Suppressor macrophage (primary cell): ENCODE measurements around the gene ANXA11.

Source experiments
- DNase-seq, 4 experiments: peaks; one replicate each; pipeline ENCODE4 v3.0.0-alpha.2; 2020 to 2022

Gene ANXA11

DNA sequence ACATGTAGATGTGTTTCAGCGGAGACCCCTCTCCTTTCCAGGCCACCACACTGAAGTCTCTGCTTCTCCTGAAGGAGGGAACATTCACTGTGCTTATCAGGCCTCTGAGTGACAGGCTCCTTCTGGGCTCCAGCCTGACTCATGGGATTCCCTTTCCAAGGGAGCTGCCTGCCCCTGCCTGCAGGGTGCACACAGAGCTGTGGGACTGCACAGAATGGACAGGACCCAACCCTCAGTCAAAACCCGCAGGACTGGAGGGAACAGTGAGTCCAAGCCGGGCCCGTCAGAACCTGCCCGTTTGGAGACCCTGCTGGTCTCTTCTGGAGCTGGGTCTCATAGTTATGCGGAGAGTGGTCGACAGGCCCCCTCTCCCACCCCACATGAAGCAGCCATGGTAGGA is 40.2 kb downstream of the ANXA11 start:
- peak in 1 of 4 experiments; percentile 13 for DNase-seq

DNA sequence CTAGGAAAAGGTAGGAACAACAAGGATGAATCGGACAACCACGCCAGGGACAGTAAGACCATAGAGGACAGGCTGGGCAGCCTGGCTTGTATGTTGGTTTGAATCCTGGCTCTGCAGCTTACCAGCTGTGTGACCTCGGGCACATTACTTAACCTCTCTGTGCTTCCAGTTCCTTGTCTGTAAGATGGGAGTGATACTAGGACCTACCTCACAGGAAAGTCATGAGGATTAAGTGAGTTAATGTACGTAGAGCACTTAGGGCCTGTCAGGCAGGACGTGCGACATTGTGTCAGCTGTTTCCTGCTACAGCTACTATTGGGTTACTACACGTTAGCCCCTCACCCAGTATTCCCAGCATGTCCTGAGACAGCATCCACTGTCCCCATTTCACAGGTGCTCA is 40.7 kb downstream of the ANXA11 start:
- DNase-seq: peak in 1 of 4 experiments; percentile 2

DNA sequence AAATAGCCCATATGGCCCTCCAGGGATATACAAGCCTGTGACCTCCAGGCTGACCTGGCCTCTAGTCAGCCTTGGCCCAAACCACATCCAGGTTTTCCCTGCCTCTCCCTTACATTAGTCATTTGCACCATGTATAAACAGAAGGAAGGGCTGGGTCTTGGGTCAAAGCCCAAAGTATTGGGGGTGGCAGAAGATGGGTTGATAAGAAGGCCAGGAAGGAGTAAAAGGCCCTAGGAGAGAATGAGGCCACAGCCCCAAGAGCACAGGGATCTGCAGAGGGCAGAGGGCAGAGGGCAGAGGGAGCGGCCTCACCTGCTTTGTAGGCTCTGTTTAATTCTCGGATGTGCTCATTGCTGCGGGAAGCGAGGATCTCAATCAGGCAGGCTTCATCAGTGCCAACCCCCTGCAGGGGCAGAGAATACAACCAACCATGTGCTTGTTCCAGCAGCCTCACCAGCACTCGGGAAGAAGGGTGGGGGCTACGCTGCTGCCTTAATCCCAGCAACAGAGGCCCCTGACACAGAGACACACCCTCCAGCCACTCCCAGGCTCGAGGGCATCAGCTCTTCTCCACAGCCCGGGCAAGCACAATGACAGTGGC is 41.5 kb downstream of the ANXA11 start:
- no peak for DNase-seq

DNA sequence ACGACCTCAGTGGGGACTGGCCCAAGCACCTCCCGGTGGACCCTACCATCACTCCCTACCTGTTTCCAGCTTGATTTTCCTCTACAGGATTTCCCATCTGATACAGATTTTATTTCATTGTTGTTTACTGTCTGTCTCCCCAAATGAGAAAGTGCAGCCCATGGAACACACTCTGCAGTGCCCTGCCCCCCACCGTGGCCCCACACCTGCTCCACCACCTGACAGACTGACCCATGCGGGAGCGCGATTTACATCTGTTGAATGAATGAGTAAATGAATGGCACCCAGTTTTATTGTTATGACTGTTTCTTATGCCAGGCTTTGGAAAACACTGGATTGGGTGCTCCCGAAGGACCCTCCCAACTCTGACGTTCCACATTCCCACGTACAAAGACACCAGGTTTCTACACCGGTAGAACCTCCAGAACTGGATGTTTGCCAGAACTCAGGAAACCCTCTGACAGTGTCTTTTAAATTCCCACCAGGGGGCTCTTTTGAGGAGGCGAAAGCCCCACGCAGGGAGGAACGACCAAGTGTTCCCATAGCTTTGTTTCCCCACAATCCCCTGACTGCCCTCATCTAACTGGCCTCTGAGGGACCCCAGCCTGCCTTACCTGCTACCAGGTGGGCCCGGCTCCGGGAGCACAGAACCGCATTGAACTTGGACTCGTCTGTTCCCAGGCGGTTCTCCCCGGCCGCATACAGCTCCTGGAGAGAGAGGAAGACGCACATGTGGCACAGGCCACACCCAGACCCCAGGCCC is 43.8 kb downstream of the ANXA11 start:
- DNase-seq: peak in 1 of 4 experiments; percentile 34

DNA sequence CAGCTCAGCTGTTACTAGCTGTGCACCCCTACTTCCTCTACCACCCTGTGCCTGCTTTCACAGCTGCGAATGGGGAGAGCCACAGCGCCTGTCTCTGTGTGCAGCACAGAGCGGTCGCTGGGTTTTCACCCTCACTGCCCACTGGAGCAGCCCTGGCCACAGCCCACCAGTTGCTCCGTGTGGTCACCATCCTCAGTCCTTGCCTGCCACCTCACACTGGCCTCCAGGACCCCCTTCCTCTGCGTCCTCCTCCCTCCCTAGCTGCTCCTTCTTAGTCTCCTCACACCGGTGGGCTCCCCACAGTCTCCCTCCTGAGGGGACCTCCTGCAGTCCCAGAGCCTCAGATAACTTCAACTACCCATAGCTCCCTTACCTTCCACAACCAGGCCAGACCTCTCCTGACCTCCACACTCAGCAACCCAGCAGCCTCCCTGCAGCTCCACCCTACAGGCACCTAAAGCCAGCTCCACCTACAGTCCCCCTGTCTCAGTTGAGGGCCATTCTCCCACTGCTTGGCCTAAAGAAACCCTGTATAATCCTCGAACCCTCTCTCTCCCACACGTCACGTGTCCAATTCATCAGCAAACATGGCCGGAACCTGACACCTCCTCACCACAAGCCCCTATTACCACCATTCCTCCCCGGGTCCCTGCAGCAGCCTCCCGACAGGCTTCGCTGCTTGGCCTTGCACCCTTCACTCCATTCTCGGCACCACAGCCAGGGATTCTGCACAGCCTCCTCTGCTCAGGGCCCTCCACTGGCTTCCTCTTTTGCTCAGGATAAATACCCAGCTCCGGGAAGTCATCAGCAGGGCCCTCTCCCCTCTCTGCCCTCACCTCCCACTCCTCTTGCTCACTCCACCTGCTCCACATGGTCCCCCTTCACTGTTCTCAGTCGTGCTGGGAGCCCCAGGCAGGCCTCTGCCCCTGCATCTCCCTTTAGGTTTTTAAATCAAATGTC is 44.7 kb downstream of the ANXA11 start:
- DNase-seq: peak in 3 of 4 experiments; percentile 49 to 64 (median 49)

DNA sequence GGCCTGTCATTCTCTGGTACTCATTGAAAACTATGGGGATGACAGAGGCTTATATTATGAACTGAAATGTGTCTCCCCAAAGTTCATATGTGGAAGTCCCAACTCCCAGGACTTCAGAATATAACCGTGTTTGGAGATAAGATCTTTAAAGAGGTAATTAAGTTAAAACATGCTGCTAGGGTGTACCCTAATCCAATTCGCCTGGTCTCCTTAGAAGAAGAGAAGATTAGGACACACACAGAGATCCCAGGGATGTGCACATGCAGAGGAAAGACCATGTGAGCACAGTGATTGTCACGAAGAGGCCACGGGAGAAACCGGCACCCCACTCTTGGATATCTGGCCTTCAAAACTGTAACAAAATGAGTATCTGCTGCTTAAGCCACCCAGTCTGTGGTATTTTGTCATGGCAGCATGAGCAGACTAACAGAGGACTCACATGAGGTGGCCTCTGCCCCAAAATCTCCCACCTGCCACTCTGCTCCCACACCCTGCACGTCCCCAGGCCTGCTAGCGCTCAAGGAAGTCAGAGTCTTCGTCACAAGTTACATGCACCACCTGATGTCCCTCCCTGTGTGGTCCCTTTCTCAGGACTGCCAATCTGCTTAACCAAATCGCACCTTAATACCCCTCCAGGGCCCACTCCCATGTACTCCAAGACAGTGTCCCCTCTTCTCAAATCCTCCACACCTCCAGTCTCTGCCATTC is 46.0 kb downstream of the ANXA11 start:
- peak in 3 of 4 experiments; percentile 45 to 55 (median 49) for DNase-seq

DNA sequence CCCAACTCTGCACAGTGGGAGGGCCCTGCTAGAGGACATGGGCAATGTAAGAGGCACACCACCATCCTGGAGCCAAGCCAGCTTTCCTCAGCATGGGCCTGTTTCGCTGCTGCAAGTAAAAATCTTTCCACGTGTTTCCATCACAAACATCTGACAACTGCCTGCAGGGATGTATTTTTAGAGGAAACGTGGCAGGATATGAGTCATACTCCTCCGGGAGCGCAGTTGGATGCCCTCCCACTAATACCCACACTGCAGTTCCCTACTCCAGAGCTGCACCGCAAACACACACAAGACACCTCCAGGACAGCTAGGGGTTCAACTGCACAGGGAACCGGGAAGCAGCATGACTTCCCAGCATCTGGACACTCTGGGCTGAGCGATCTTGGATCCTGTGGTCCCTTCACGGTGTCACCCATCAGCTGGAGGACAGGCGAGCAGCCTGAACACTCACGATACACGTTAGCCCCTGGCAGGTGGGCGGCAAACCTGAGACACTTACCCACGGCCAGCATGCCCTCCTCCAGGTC is 46.7 kb downstream of the ANXA11 start:
- DNase-seq: peak; percentile 92 to 98 (median 96)

DNA sequence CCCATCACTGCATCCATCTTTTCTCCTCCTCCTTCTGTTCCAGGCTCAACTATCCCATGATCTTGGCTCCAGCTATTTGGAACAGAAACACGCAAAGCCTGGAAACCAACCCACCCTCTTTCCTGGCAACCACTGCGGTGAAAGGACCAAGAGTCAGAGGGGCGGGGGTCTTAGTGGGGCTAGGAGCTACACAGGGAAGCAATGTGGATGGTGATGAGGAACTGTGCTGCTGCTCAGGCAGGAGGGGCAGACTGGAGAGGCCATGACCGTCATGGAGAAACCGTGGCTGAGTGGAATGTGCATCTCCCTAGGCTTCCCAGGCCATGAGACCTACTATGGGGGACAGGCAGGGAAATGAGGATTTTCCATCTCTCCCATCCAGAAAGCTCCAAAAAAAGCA is 47.2 kb downstream of the ANXA11 start:
- DNase-seq: peak in 1 of 4 experiments; percentile 8

DNA sequence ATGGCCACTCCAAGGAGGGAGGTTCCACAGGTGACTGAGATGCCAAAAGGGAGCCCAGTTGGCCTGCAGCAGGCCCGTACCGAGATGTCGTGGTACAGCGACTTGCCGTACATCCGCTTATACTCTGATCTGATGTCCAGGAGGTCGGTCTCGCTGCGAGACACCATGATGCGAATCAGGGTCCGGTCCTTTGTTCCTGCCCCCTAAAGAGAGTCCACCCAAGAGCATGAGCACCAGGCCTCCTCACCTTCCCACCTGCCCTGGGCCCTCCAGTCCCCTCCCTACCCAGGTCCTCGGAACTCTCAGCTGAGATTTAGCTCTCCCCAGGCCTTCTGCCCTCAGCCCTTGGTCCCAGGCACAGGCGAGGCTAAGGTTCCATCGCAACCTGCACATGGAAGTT is 47.8 kb downstream of the ANXA11 start:
- no peak for DNase-seq

DNA sequence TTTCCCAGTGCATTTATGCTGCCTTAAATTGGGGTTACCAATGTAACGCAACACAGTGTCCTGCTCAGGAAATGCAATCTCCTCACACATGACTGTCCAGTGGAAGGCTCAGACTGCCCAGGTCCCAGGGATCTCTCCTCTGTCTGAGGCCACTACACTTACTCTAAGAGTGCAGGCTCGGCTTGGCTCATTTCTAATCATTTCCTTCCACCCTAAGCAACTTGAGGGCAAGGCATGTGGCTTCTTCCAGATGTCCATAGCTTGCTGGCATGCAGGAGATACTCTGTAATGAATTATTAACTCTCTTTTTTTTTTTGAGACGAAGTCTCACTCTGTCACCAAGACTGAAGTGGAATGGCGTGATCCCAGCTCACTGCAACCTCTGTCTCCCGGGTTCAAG is 49.1 kb downstream of the ANXA11 start:
- DNase-seq: peak in 1 of 4 experiments; percentile 3

DNA sequence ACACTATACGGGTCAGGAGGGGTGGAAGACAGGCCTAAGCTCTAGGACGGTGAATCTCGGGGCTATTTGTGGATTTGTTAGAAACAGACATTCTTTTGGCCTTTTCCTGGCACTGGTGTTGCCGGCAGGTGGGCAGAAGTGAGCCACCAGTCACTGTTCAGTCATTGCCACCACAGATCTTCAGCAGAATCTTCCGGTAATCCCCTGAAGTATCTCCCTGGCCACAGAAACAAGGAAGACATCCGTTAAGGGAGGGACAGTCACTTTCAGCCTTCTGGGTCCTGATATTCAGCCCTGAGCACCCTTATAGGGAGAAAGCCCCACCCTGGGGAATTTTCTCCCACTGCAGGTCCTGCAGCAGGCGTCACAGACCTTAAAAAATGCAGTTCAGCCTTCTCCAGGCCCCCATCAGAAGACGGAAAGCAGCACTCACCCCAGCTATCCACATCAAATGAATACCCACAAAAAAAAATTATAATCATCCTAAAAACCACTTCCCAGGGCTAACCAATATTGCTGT is 49.6 kb downstream of the ANXA11 start:
- DNase-seq: peak in 1 of 4 experiments; percentile 2

DNA sequence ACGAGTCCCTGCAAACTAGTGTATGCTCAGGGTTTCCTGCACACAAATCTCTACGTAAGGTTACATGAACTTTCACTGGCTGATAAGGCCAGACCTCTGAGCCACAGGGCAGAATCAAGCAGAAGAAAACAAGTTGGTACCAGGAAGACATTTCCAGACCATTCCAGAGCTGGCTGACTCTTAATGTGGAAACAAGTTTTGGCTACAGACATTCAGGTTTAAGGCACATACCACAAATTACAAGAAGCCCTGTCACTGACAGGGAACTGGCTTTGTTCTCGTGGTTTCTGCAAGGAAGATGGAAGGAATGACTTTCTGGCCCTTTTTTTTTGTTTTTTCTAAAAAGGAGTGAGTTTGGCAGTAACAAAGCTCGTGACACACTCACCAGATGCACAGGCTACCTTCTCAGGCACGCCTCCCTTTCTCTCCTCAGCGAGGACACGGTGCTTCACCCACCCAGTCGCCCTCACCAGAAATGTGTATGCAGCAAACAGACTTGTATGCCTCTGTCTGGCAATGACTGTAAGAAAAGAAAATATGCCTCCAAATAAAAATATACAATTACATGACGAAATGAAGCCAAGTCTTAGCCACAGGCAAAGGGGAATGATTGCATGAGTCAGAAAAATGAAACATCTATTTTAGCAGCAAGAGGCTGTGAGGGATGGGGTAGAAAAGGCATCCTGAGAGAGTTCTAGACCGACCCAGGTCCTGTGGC is 50.2 kb downstream of the ANXA11 start:
- no peak for DNase-seq

DNA sequence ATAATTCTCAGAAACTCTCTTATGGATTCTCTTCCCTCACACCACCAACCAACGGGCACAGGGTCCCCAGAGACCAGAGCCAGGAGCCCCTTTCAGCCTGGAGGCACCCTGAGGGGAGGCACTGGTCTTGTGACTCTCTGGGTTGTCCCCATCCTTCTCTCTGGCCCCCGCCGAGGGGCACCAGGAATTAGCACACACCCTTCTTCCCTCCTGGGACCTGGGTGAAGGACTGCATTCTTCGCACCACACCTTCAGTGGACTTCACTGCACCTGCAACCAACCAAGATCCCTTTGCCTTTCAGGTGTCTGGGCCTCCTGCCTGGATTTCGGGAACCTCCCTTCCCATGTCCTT is 50.7 kb downstream of the ANXA11 start:
- DNase-seq: no peak

DNA sequence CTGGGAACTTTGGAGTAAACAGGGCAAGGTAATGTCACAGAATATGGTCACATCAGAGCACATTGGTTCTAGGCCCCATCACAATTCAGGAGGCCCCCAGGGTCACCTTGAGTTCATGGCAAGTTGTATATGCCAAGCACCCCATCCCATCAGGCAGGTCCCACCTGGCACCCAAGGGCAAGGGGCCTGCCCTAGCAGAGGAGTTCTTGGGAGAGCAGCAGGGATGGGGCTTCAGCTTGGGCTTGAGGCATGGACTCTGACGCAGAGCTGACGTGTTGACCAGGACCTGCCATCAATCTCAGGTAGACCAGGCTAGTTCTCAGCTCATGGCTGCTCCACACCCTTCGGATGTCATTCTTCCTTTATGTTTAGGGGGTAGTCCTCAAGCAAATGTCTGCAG is 51.9 kb downstream of the ANXA11 start:
- no peak for DNase-seq

DNA sequence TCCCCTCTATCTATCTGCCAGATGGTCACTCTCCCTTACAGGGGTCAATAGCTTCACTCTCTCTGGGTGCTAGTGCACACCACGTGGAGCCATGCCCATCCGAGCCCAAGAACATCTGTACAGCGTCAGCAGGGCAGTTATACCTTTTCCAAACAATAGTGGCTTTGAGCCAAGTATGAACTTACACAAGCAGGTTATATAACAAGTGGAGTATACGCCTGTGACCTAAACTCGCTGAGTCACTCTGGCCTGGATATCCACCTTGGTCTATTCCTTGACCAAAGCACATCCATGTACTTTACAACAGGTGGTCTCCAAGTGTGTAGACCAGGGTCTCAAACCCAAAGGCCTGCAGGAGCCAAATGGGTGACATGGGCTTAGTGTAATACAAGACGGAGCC is 52.5 kb downstream of the ANXA11 start:
- no peak for DNase-seq

DNA sequence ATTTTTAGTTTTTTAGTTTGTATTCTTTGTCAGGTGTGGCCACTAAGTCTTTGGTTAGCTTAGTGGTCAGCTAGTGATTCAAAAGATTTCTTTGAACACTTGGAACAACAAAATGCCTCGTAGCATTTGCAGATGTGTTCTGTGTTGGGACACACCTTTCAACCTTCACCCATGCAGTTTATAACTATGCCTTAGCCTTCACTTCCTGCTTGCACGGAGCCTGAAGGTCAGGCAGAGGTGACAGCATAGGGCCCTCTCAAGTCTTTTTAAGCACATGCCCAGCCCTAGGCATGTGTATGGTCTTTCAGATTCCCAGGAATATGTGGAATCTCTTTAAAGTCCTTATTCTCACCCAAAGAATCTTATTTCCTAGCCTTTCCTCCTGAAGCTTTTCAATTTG is 55.2 kb downstream of the ANXA11 start:
- peak in 1 of 4 experiments; percentile 8 for DNase-seq

DNA sequence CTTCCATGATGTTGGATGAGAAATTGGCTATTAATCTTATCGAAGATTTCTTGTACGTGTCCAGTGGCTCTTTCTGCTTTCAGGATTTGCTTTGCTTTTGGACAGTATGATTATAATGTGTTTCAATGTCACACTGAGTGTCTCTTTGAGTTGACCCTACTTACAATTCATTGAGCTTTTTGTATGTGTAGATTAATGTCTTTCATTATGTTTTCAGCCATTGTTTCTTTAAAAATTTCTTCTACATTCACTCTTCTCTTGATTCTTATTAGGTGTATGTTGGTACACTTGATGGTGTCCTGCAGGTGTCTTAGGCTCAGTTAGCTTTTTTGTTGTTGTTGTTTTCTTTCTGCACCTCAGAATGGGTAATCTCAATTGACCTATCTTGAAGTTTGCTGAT is 56.2 kb downstream of the ANXA11 start:
- no peak for DNase-seq

DNA sequence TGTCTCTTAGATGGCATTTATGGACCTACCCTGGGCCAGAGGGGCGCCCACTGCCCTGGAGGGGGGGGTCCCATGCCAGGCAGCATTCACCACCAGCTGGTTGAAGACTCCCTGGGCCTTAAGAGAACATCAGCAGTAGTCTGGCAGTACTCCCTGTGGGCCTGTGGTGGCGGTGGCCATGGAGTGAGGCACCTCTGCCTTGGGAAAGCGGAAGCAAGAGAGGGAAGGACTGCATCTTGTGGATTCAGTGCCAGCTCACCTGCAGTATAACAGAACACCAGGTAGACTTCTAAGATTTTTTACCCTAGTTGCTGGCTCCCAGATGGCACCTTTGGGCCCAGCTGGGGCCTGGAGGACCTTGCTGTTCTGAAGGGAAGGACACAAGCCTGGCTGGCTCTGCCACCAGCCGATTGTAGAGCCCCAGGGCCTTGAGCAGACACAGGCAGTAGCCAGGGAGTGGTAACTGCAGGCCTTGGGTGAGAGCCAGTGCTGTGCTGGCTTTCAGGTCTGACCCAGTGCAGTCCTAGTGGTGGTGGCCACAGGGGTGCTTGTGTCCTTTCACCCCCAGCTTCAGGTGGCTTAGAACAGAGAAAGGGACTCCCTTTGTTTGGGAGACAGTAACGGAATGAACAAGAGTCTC is 57.1 kb downstream of the ANXA11 start:
- DNase-seq: peak in 1 of 4 experiments; percentile 3

DNA sequence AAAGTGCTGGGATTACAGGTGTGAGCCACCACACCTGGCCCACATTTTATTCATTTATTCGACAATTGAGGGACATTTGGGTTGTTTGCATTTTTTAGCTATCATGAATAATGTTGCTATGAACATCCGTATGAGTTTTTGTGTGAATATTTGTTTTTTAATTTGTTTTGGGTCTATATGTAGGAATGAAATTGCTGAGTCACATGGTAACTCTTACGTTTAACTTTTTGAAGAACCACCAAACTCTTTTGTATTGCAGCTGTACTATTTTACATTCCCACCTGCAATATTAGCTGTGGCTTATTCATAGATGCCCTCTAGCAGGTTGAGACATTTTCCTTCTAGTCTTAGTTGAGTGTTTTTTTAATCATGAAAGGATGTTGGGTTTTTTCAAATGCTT is 58.4 kb downstream of the ANXA11 start:
- DNase-seq: no peak

DNA sequence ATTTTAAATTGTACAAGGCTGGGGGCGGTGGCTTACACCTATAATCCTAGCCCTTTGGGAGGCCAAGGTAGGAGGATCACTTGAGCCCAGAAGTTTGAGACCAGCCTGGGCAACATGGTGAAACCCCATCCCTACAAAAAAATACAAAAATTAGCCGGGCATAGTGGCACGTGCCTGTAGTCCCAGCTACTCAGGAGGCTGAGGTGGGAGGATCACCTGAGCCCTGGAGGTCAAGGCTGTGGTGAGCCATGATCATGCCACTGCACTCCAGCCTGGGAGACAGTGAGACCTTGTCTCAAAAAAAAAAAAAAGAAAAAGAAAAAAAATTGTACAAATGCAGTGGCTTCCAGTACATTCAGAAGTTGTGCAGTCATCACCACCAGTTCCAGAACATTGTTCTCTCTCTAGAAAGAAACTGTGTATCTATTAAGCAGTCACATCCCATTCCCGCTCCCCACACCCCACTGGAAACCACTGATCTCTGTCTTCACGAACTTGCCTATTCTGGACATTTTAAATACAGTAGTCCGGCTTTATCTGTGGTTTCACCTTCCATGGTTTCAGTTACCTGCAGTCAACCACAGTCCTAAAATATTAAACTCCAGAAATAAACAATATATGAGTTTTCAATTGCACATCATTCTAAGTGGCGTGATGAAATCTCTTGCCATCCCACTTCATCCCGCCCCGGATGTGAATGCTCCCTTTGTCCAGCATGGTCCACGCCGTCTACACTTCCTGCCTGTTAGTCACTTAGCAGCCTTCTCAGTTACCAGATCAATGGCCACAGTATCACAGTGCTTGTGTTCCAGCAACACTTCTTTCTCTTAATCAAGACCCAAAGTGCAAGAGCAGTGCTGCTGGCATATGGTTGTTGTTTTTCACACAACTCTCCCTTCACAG is 59.7 kb downstream of the ANXA11 start:
- peak in 3 of 4 experiments; percentile 38 to 51 (median 40) for DNase-seq
